Hepatocyte (in vitro differentiated cells): Measurements from ENCODE around the gene KBTBD7. TPM values are rescaled to one million over a fixed set of nuclear protein-coding genes. Genes with fewer than 3 reads are reported as not detected.

Experiments
- DNase-seq: peaks from one replicate; pipeline ENCODE4 v3.0.0-alpha.2; 2016; ENCODE audit warnings: low spot score
- H2AFZ ChIP-seq: fragments of 200-600 bp; sonication (generic); 2 replicates; pipeline ENCODE4 v1.6.0; 2016; ENCODE audit warnings: antibody characterized with exemption, mild to moderate bottlenecking
- H3K27ac ChIP-seq: fragments of 200-600 bp; sonication (generic); 2 replicates; pipeline ENCODE4 v1.5.1; 2016; ENCODE audit warnings: mild to moderate bottlenecking
- H3K27me3 ChIP-seq: fragments of 200-600 bp; sonication (generic); 2 replicates; pipeline ENCODE4 v1.6.1; 2016
- H3K36me3 ChIP-seq: fragments of 200-600 bp; sonication (generic); replicated peaks from 2 replicates; pipeline ENCODE4 v1.5.1; 2016; ENCODE audit warnings: low read depth; ENCODE audit not compliant: insufficient read depth
- H3K4me1 ChIP-seq: fragments of 200-600 bp; sonication (generic); 2 replicates; pipeline ENCODE4 v1.5.1; 2016; ENCODE audit warnings: mild to moderate bottlenecking, moderate library complexity; ENCODE audit not compliant: insufficient read depth
- H3K4me2 ChIP-seq: fragments of 200-600 bp; sonication (generic); 2 replicates; pipeline ENCODE4 v1.6.0; 2016
- H3K4me3 ChIP-seq: fragments of 200-600 bp; sonication (generic); 2 replicates; pipeline ENCODE4 v1.5.1; 2016; ENCODE audit warnings: mild to moderate bottlenecking
- H3K79me2 ChIP-seq: fragments of 200-600 bp; sonication (generic); 2 replicates; pipeline ENCODE4 v1.6.0; 2017; ENCODE audit warnings: mild to moderate bottlenecking
- H3K9me2 ChIP-seq: fragments of 200-600 bp; sonication (generic); replicated peaks from 2 replicates; pipeline ENCODE4 v1.6.0; 2017; ENCODE audit warnings: mild to moderate bottlenecking; ENCODE audit not compliant: insufficient read depth
- H3K9me3 ChIP-seq: fragments of 200-600 bp; sonication (generic); 2 replicates; pipeline ENCODE4 v1.5.1; 2016; ENCODE audit warnings: low read depth, mild to moderate bottlenecking
- H4K20me1 ChIP-seq: fragments of 200-600 bp; sonication (generic); 2 replicates; pipeline ENCODE4 v1.6.0; 2016; ENCODE audit warnings: mild to moderate bottlenecking; ENCODE audit not compliant: insufficient read depth, poor library complexity, severe bottlenecking
- EZH2 ChIP-seq: fragments of 200-600 bp; sonication (generic); IDR thresholded peaks from 2 replicates; pipeline ENCODE4 v1.6.1; 2016; ENCODE audit warnings: antibody characterized with exemption, mild to moderate bottlenecking, borderline replicate concordance
- EZH2phosphoT487 ChIP-seq: fragments of 200-600 bp; sonication (generic); IDR thresholded peaks from one replicate; pipeline ENCODE4 v1.6.1; 2018; ENCODE audit warnings: antibody characterized with exemption, mild to moderate bottlenecking, low read depth, moderate library complexity; ENCODE audit not compliant: unreplicated experiment, severe bottlenecking
- WGBS: methylation state at CpG from one replicate; pipeline ENCODE4 v1.1.6; 2016; ENCODE audit warnings: low lambda C conversion rate; ENCODE audit errors: missing lambda C conversion rate; 5-methylcytosine and 5-hydroxymethylcytosine counted together
- polyA plus RNA-seq: library from polyadenylated mRNA; unstranded; fragments of >200 nt; fragmentation: Nextera tagmentation; extraction: Ambion mirVana; gene quantifications from 2 replicates; pipeline ENCODE4 v1.2.1, GENCODE V29; 2016
- total RNA-seq: library from RNA; depleted of rRNA; stranded (reverse); fragments of >200 nt; gene quantifications from 2 replicates; pipeline ENCODE4 v1.2.3, GENCODE V29; 2014
- TF ChIP-seq, protein P1 (sequence below): fragments of 200-600 bp; sonication (generic); IDR thresholded peaks from 2 replicates; pipeline ENCODE4 v1.5.1; 2016; ENCODE audit warnings: antibody characterized with exemption, mild to moderate bottlenecking; ENCODE audit not compliant: poor library complexity

Gene KBTBD7
- total and polyA plus RNA-seq, 2 experiments from 2014 or later, result 5.7 to 12.9 TPM

DNA sequence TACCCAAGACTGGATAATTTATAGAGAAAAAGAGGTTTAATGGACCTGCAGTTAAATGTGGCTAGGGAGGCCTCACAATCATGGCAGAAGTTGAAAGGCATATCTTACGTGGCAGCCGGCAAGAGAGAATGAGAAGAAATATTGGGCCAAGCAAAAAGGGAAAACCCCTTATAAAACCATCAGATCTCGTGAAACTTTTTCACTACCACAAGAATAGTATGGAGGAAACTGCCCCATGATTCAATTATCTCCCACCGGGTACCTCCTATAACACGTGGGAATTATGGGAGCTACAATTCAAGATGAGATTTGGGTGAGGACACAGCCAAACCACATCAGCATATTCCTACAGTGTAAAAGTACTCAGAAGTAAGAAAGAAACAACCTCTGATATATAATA is 4.7 kb upstream of the KBTBD7 start:
- Histone ChIP-seq H3K4me3 (no peak overlapping the region), H3K36me3 (no peaks in the 10 kb centered on the region), H4K20me1 (no peaks in the 10 kb centered on the region), H3K4me1 (no peaks in the 10 kb centered on the region), H3K27ac (no peak overlapping the region), H3K9me2 (no peaks in the 10 kb centered on the region), H3K27me3 (no peaks in the 10 kb centered on the region), H2AFZ (no peak overlapping the region), H3K4me2 (no peak overlapping the region), H3K79me2 (no peaks in the 10 kb centered on the region), H3K9me3 (no peaks in the 10 kb centered on the region)
- 94% methylated on average over 5 of the region's 5 CpGs for WGBS
- no peak for DNase-seq
- TF ChIP-seq, protein P1, sequence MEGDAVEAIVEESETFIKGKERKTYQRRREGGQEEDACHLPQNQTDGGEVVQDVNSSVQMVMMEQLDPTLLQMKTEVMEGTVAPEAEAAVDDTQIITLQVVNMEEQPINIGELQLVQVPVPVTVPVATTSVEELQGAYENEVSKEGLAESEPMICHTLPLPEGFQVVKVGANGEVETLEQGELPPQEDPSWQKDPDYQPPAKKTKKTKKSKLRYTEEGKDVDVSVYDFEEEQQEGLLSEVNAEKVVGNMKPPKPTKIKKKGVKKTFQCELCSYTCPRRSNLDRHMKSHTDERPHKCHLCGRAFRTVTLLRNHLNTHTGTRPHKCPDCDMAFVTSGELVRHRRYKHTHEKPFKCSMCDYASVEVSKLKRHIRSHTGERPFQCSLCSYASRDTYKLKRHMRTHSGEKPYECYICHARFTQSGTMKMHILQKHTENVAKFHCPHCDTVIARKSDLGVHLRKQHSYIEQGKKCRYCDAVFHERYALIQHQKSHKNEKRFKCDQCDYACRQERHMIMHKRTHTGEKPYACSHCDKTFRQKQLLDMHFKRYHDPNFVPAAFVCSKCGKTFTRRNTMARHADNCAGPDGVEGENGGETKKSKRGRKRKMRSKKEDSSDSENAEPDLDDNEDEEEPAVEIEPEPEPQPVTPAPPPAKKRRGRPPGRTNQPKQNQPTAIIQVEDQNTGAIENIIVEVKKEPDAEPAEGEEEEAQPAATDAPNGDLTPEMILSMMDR, result no peak
- TF ChIP-seq EZH2phosphoT487 (no peak), EZH2 (no peak)

DNA sequence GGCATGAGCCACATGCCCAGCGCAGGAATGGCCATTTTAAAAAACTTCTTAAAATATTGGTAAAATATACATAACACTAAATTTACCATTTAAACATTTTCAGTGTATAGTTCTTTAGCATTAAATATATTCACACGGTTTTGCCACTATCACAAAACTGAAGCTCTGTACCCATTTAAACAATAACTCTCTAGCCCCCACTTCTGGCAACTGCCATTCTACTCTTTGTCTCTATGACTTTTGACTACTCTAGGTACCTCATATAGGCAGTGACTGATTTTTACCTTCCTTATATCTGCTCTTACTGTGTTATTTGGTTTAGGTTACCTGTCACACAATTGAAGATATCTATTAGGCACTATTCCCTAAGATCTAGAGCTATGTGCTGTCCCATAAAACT is 2.3 kb upstream of the KBTBD7 start:
- H2AFZ ChIP-seq, result no peak overlapping the region
- no peak for DNase-seq
- no peaks in the 10 kb centered on the region for H4K20me1 ChIP-seq
- TF ChIP-seq, protein P1, result no peak
- TF ChIP-seq EZH2phosphoT487 (no peak), EZH2 (no peak)
- 70% methylated on average over 2 of the region's 2 CpGs for WGBS
- no peak overlapping the region for H3K27ac ChIP-seq
- H3K9me3 ChIP-seq, result peaks cover 7% of the 10 kb centered on the region
- no peaks in the 10 kb centered on the region for H3K4me1 ChIP-seq
- H3K36me3 ChIP-seq, result no peaks in the 10 kb centered on the region
- H3K9me2 ChIP-seq, result no peaks in the 10 kb centered on the region
- H3K4me2 ChIP-seq, result no peak overlapping the region
- H3K27me3 ChIP-seq, result no peaks in the 10 kb centered on the region
- peaks cover 17% of the 10 kb centered on the region for H3K79me2 ChIP-seq
- H3K4me3 ChIP-seq, result no peak overlapping the region

GRCh38 chr13:41196011-41196410 is 1.6 kb upstream of the KBTBD7 start:
- Histone ChIP-seq H3K4me2 (no peak overlapping the region), H3K79me2 (peaks cover 19% of the 10 kb centered on the region), H3K4me1 (no peaks in the 10 kb centered on the region), H3K9me3 (peaks cover 8% of the 10 kb centered on the region), H3K36me3 (no peaks in the 10 kb centered on the region), H3K9me2 (no peaks in the 10 kb centered on the region), H2AFZ (no peak overlapping the region), H3K27ac (no peak overlapping the region), H3K4me3 (no peak overlapping the region), H3K27me3 (no peaks in the 10 kb centered on the region), H4K20me1 (no peaks in the 10 kb centered on the region)
- TF ChIP-seq, protein P1, result no peak
- TF ChIP-seq EZH2 (no peak), EZH2phosphoT487 (no peak)
- DNase-seq, result no peak

- H3K36me3 ChIP-seq, result no peaks in the 10 kb centered on the region
- H3K27me3 ChIP-seq, result no peaks in the 10 kb centered on the region
- peaks cover 8% of the 10 kb centered on the region for H3K9me3 ChIP-seq
- H3K79me2 ChIP-seq, result peaks cover 19% of the 10 kb centered on the region
- no peak for DNase-seq
- no peaks in the 10 kb centered on the region for H3K9me2 ChIP-seq
- peak overlapping the region; percentile 22 for H3K4me3 ChIP-seq
- H2AFZ ChIP-seq, result no peak overlapping the region
- no peak overlapping the region for H3K27ac ChIP-seq
- H3K4me2 ChIP-seq, result peak overlapping the region; percentile 89
- TF ChIP-seq EZH2phosphoT487, result no peak
- no peak for TF ChIP-seq EZH2
- TF ChIP-seq, protein P1, result no peak
- no peaks in the 10 kb centered on the region for H4K20me1 ChIP-seq
- no peaks in the 10 kb centered on the region for H3K4me1 ChIP-seq
- 98% methylated on average over 18 of the region's 18 CpGs for WGBS
Measured at GRCh38 chr13:41193469-41193868, 900 bp downstream of the KBTBD7 start.
